HS-5 (cell line): Measurements from ENCODE around the gene LGALS7B.
"Not testable (repeated sequence)": the region's sequence is repeated elsewhere in the genome, so short reads cannot be mapped to it uniquely, and the experiment has no call there.

Experiments
- DNase-seq: peaks from one replicate; pipeline ENCODE4 v3.0.0-alpha.2; 2012; ENCODE audit warnings: low read depth

LGALS7B gene

GRCh38 chr19:38821230-38821825 lies 32.3 kb downstream of the LGALS7B start:
- DNase-seq = not testable (repeated sequence)

DNA sequence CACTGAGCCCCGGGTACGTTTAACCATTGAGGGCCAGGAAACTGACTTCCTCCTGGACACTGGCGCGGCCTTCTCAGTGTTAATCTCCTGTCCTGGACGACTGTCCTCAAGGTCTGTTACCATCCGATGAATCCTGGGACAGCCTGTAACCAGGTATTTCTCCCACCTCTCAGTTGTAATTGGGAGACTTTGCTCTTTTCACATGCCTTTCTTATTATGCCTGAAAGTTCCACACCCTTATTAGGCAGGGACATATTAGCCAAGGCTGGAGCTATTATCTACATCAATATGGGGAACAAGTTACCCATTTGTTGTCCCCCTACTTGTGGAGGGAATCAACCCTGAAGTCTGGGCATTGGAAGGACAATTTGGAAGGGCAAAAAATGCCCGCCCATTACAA lies 36.9 kb downstream of the LGALS7B start:
- DNase-seq = not testable (repeated sequence)

DNA sequence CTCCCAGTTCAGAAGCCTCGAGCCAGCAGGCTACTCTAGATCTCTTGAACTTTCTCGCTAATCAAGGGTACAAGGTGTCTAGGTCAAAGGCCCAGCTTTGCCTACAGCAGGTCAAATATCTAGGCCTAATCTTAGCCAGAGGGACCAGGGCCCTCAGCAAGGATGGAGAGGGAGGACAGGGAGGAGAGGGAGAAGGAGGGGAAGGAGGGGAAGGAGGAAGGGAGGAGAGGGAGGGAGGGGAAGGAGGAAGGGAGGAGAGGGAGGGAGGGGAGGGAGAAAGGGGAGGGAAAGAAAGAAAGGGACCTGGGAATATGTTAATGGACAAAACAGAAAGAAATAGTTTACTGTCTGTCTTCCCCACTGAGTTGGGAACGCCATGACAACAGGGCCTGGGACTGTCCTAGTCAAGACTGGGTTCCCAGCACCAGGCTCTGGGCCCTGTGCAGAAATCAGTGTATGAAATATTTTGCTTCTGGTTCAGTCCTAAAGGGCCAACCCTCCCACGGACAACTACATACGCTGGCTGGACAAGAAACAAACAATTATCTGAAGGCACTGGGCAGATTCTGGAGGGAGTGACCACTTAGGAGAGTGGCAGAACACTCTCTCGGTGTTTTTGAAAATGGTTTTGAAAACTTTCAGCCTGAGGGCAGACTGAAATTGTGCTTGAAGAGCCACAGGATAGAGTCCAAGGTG lies 38.0 kb downstream of the LGALS7B start:
- no peak for DNase-seq

- not testable (repeated sequence) for DNase-seq
These were observed 40.2 kb downstream of the LGALS7B start for GRCh38 chr19:38829203-38829602.

GRCh38 chr19:38830039-38830733 lies 41.2 kb downstream of the LGALS7B start:
- DNase-seq = no peak

DNA sequence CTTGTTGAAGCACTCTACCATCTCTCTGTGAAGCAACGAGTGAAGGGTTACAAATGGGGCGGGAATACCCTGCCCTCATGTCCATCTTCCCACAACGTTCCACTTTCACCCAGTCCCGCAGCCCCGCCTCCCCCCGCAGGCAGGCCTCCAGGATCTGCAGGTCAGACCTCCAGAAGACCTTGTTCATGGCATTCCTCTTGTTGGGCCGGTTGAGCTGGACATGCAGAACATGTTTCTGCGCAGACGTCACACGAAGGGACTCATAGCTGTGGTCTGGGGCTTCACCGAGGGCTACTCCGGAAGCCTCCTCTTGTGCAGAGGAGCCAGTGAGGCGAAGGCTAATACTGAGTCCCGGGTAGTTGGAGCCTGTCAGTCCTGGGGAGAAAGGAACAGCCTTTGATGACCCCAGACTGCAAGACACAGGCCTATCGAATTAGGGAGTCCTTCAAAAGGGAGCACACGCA lies 42.2 kb downstream of the LGALS7B start:
- DNase-seq = peak; percentile 67

DNA sequence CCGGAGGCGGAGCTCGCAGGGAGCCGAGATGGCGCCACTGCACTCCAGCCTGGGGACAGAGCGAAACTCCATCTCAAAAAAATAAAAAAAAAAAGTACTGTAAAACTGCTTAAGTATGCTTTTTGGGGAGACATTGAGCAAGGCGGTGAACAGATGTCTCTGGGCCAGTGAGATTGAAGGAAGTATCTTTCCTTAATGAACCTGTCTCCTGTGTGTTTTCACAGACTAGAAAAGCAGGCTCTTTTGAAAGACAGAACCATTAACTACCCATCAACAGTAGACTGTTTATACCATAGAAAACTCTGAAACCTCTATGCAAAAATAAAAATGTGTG lies 44.1 kb downstream of the LGALS7B start:
- DNase-seq = no peak

GRCh38 chr19:38834104-38834490 lies 45.1 kb downstream of the LGALS7B start:
- no peak for DNase-seq

DNA sequence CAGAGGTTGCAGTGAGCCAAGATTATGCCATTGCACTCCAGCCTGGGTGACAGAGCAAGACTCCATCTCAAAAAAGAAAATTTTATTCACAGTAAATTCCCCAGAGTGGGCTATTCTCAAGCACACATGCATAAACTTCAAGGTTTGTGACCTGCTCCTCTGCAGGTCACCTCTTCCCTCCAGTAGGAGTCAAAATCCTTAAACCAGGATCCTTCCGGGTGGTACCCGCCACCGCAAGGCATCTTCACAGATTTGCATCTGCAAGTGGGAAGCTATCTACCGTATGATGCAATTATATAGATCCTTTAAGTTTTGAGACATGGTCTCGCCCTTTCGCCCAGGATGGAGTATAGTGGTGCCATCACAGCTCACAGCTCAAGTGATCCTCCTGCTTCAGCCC lies 45.6 kb downstream of the LGALS7B start:
- no peak for DNase-seq

DNA sequence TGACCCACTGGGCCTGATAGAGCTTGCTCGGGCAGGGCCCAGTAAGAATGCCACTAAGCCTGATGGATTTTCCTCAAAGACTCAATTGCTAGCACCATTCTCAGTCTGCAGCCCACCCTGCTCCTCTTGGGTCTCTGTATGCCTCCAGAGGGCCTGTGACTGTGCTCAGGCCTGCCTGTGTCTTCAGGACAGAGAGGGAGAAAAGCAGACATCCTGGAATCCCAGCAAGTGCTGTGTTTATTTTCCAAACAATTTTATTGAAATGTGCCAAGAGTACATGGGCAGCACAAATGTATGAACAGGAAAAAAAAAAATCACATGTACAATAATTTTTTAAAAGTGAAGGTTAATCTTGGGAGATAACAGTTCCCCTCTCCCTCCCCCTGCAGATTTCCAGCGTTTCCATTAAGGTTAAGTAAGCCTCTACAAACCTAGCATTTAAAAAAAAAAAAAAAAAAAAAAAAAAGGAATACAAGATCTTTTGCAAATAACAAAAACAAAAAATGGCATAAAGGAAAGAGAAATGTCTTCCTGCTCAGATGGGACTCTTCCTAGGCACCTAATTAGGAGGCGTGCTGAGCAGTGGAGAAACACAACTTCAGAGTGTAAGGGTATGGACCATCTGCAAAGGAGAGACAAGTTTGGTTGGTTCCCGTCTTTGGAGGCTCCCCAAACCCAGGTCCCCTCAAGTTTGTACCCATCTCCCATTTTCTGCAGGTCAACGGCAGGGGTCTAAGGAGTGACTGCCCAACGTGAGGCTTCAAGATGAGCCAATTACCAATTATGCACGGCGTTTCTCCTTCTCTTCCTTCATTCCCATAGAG lies 47.4 kb downstream of the LGALS7B start:
- no peak for DNase-seq

GRCh38 chr19:38836983-38837626 lies 48.1 kb downstream of the LGALS7B start:
- DNase-seq = no peak

- no peak for DNase-seq
These were observed 48.7 kb downstream of the LGALS7B start for GRCh38 chr19:38837656-38838121.

DNA sequence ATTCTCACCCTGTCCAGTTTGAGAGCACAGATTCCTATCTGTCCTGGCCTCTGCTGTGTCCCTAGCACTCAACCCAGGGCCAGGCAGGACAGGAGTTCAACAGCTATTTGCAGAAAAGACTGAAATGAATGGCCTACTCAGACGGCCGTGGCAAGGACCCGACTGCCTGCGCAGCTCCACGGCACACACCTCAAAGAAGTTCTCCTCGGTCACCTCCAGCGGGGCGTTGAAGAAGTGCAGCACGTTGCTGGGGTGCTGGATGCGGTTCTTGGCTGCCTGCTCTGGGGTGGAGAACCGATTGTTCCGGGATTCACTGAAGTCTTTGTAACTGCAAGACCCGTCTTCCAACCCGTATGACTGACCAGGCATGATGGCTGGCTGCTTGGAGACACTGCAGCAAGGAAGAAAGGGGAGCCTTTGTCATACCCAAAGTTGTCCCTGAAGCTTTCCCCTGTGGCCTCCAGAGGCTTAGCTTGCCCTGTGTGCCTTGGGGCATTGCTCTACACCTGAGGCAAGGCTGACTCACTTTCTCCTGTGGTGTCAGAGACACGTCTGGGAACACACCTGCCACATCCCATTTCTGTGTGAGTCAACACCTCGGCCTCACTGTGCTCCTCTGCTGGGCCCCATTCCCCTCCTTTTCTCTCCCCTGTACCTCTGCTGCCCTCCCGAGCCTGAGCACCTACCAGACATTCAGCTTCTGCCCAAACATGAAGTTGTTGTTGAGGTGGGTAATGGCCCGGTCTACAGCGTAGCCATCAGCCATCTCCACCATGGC lies 49.4 kb downstream of the LGALS7B start:
- no peak for DNase-seq

DNA sequence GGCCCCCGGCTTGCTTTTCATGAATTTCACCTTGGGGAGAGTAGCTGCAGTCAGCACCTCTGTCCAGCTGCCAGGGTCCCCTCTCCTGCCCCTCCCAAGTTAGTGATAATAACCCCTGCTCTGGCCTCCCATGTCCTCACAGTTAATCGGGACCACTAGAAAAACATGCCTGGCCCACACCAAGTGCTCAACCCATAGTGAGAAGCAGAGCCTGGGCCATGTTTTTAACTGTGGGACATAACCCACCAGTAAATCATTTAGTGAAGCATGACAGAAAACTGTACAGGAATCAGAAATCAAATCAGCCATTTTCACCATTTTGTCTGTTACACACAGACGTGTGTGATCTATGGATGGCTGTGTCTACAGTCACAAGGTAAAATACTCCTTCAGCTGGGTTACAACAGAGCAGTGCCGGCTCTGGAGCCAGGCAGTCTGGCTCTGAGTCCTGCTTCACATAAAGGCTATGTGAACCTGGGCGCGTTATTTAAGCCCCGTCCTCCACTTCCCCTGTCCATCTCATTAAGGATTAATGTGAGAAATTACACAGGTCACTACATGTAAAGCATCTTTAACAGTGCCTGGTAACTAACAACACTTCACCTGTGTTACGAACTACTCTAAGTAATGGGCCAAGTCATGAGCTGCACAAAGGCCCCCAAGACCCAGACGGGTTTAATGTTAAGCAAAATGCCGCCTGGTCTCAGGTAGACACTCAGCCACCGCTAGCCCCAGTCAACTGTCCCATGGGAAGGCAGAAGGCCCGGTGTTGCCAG lies 50.2 kb downstream of the LGALS7B start:
- DNase-seq = no peak

GRCh38 chr19:38839816-38840582 lies 51.0 kb downstream of the LGALS7B start:
- DNase-seq = no peak

DNA sequence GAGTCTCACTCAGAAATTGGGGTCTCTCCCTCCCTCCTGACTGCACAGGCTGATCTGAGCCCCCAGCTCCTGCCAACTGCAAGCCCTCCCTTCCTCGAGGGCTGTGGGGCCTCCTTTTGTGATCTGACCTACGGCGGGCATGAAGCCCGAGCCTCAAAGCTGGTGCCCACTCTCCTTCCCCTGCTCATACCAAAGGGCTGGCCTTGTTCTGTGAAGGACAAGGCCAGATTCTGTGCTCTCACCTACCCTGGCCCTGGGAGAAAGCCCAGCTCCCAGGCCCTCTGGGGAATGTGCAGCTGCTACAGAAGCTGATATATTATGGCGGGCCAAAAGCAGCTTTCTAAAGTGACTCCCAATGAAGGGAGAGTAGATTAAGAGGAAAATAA lies 51.6 kb downstream of the LGALS7B start:
- no peak for DNase-seq
